ENCODE results near the gene SPDYE2B. TPM values are rescaled to one million over a fixed set of nuclear protein-coding genes. Genes with fewer than 3 reads are reported as not detected.
"Not testable (repeated sequence)": the region's sequence is repeated elsewhere in the genome, so short reads cannot be mapped to it uniquely, and the experiment has no call there.

Gene SPDYE2B
- total and polyA plus RNA-seq, 9 of the 15 experiments (the other 6 are each of a cell fraction or from before 2014, with no cell fraction given): not detected

DNA sequence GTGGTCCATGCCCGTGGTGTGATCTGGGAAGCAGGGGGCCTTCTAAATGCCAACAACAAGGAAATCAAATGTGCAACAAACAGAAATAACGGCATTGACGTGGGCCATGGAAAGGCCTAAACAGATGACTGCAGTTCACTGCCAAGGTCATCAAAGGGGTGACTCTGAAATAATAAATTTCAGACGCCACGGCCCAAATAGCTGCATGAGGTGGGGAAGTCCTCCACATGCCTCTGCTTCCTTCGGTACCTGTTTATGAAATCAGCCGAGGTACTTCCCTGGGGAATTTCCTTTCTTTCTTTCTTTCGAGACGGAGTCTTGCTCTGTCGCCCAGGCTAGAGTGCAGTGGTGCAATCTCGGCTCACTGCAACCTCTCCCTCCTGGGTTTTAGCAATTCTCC lies 14.6 kb downstream of the SPDYE2B start:
- H3K9ac ChIP-seq (ENCODE audit: insufficient read depth in 1 of 2, low read depth in 2 of 2, low read length in 2 of 2); H3K27me3 ChIP-seq (ENCODE audit: control insufficient read depth in 2 of 2, insufficient read depth in 2 of 2, low read length in 2 of 2); H3K79me2 ChIP-seq (ENCODE audit: control insufficient read depth, insufficient read depth, low read length); H3K36me3 ChIP-seq (ENCODE audit: control insufficient read depth, insufficient read depth, low read length); H3K9me1 ChIP-seq (ENCODE audit: control insufficient read depth, insufficient read depth, low read length); CTCF ChIA-PET (ENCODE audit: low intra/inter-chr PET ratio); H2AFZ ChIP-seq (ENCODE audit: low read depth, low read length); H4K20me1 ChIP-seq (replicated peaks; ENCODE audit: control insufficient read depth, insufficient read depth, low read length); ATAC-seq; FAIRE-seq; POLR2A ChIA-PET; H3K4me1 ChIP-seq (replicated peaks in 1 of 2; ENCODE audit: control insufficient read depth in 2 of 2, insufficient read depth in 2 of 2, low read length in 2 of 2); H3K9me3 ChIP-seq (replicated peaks; ENCODE audit: control insufficient read depth, insufficient read depth, low read depth, low read length); BruUV-seq (replicated peaks); H3K27ac ChIP-seq (ENCODE audit: extremely low read depth, low read depth, low read length); H3K4me2 ChIP-seq (ENCODE audit: insufficient read depth, low read length); intact Hi-C loops (cut with micrococcal nuclease); H3K4me3 ChIP-seq; DNase-seq (ENCODE audit: extremely low read depth in 1 of 4, low spot score in 3 of 4): not testable (repeated sequence)
- WGBS (ENCODE audit: insufficient coverage, low coverage, missing lambda C conversion rate): 89% methylated on average over 3 of the region's 11 CpGs
- in situ Hi-C loops (cut with MboI): loop anchor here (25.0 kb wide), 2 partner anchors 202 to 352 kb away; partner anchors contain the start of genes ALKBH4 and LRWD1

DNA sequence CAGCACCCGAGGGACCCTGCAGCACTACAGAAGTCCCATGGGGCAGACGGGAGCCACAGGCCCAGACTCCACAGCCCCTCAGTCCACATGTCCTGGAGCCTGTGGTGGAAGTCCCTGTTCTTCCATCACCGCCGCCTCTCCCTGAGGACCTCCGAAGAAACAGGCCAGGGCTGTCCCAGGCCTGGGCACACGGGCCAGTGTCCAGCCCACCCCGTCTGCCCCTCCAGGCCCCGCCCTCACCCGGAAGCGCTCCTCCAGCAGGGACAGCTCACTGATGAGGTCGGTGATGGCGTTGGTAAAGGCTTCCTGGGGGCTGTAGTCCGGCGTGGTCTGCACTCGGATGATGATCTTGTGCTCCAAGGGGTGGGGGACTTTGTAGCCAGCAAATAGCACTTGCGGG lies 16.7 kb downstream of the SPDYE2B start:
- in situ Hi-C loops (cut with MboI): loop anchor here (25.0 kb wide), 2 partner anchors 205 to 355 kb away; partner anchors contain the start of genes ALKBH4 and LRWD1
- H3K9me1 ChIP-seq (ENCODE audit: control insufficient read depth, insufficient read depth, low read length); H3K79me2 ChIP-seq (ENCODE audit: control insufficient read depth, insufficient read depth, low read length); H3K4me2 ChIP-seq (ENCODE audit: insufficient read depth, low read length); ATAC-seq; H3K27ac ChIP-seq (ENCODE audit: extremely low read depth, low read depth, low read length); POLR2A ChIA-PET; H3K4me1 ChIP-seq (replicated peaks in 1 of 2; ENCODE audit: control insufficient read depth in 2 of 2, insufficient read depth in 2 of 2, low read length in 2 of 2); intact Hi-C loops (cut with micrococcal nuclease); DNase-seq (ENCODE audit: extremely low read depth in 1 of 4, low spot score in 3 of 4); H4K20me1 ChIP-seq (replicated peaks; ENCODE audit: control insufficient read depth, insufficient read depth, low read length); H3K9me3 ChIP-seq (replicated peaks; ENCODE audit: control insufficient read depth, insufficient read depth, low read depth, low read length); CTCF ChIA-PET (ENCODE audit: low intra/inter-chr PET ratio); H3K4me3 ChIP-seq; H3K36me3 ChIP-seq (ENCODE audit: control insufficient read depth, insufficient read depth, low read length); FAIRE-seq; H2AFZ ChIP-seq (ENCODE audit: low read depth, low read length); H3K27me3 ChIP-seq (ENCODE audit: control insufficient read depth in 2 of 2, insufficient read depth in 2 of 2, low read length in 2 of 2); H3K9ac ChIP-seq (ENCODE audit: insufficient read depth in 1 of 2, low read depth in 2 of 2, low read length in 2 of 2): not testable (repeated sequence)
- no CpG with 5 or more reads among the region's 16 CpGs for WGBS (ENCODE audit: insufficient coverage, low coverage, missing lambda C conversion rate)
- BruUV-seq (replicated peaks): TSS peak; percentile 20

GRCh38 chr7:102667523-102667922 lies 17.4 kb downstream of the SPDYE2B start:
- H3K36me3 ChIP-seq (ENCODE audit: control insufficient read depth, insufficient read depth, low read length); FAIRE-seq; BruUV-seq (replicated peaks): not testable (repeated sequence)

More at GRCh38 chr7:102667523-102667922, 17.4 kb downstream of the SPDYE2B start:
- H4K20me1 ChIP-seq (replicated peaks; ENCODE audit: control insufficient read depth, insufficient read depth, low read length); POLR2A ChIA-PET; ATAC-seq; H2AFZ ChIP-seq (ENCODE audit: low read depth, low read length); H3K4me2 ChIP-seq (ENCODE audit: insufficient read depth, low read length); H3K9me3 ChIP-seq (replicated peaks; ENCODE audit: control insufficient read depth, insufficient read depth, low read depth, low read length); H3K9me1 ChIP-seq (ENCODE audit: control insufficient read depth, insufficient read depth, low read length); H3K79me2 ChIP-seq (ENCODE audit: control insufficient read depth, insufficient read depth, low read length); intact Hi-C loops (cut with micrococcal nuclease); H3K27me3 ChIP-seq (ENCODE audit: control insufficient read depth in 2 of 2, insufficient read depth in 2 of 2, low read length in 2 of 2); H3K4me1 ChIP-seq (replicated peaks in 1 of 2; ENCODE audit: control insufficient read depth in 2 of 2, insufficient read depth in 2 of 2, low read length in 2 of 2); H3K9ac ChIP-seq (ENCODE audit: insufficient read depth in 1 of 2, low read depth in 2 of 2, low read length in 2 of 2); DNase-seq (ENCODE audit: extremely low read depth in 1 of 4, low spot score in 3 of 4); CTCF ChIA-PET (ENCODE audit: low intra/inter-chr PET ratio); H3K4me3 ChIP-seq; H3K27ac ChIP-seq (ENCODE audit: extremely low read depth, low read depth, low read length): not testable (repeated sequence)
- in situ Hi-C loops (cut with MboI): loop anchor here (25.0 kb wide), 2 partner anchors 205 to 355 kb away; partner anchors contain the start of genes ALKBH4 and LRWD1
- no CpG with 5 or more reads among the region's 14 CpGs for WGBS (ENCODE audit: insufficient coverage, low coverage, missing lambda C conversion rate)
